HEK293 (cell line): Measurements from ENCODE around the gene MYCN.

Experiments
- CTCF ChIA-PET: fragments of 350-600 bp; formaldehyde crosslinking; extraction: SDS; loops from one replicate; lab custom pipeline; 2021; ENCODE audit warnings: antibody characterized with exemption; lab: Yijun Ruan, JAX
- POLR2A ChIA-PET: fragments of 300-600 bp; formaldehyde crosslinking; extraction: SDS; loops from one replicate; lab custom pipeline; 2020; ENCODE audit warnings: antibody characterized with exemption, inconsistent platforms; lab: Yijun Ruan, JAX
- H3K27ac ChIP-seq: fragments of 200-500 bp; sonication (Bioruptor generic); 2 replicates; pipeline ENCODE4 v1.5.1; 2014; ENCODE audit warnings: low read depth, low read length, control low read depth, inconsistent platforms; ENCODE audit errors: extremely low read depth
- H3K36me3 ChIP-seq, 2 experiments: fragments of 200-500 bp in 1 of 2; sonication (Bioruptor generic) in 1 of 2; 1 replicate in 1 of 2; 2 replicates in 1 of 2; pipeline ENCODE4 v1.5.1; 2014 to 2017; ENCODE audit warnings: inconsistent platforms in 2 of 2, low read length in 2 of 2; ENCODE audit not compliant: control insufficient read depth in 2 of 2, insufficient read depth in 1 of 2
- H3K4me1 ChIP-seq: fragments of 200-500 bp; sonication (Bioruptor generic); 2 replicates; pipeline ENCODE4 v1.5.1; 2014; ENCODE audit warnings: mild to moderate bottlenecking, low read length, inconsistent platforms; ENCODE audit not compliant: control insufficient read depth, insufficient read depth
- H3K4me3 ChIP-seq: 2 replicates; pipeline ENCODE4 v1.5.1; 2011; ENCODE audit warnings: low read depth, mild to moderate bottlenecking, control low read depth, low read length, moderate library complexity
- H3K9me3 ChIP-seq: fragments of 200-500 bp; sonication (Bioruptor generic); 2 replicates; pipeline ENCODE4 v1.5.1; 2014; ENCODE audit warnings: low read depth, low read length, inconsistent platforms; ENCODE audit not compliant: control insufficient read depth, insufficient read depth
- BCL11A ChIP-seq: fragments of 450-650 bp; formaldehyde crosslinking; IDR thresholded peaks from 2 replicates; pipeline ENCODE4 v1.5.1; 2016; ENCODE audit warnings: low read depth, missing biosample characterization, missing genetic modification characterization
- GFI1B ChIP-seq: fragments of 450-650 bp; formaldehyde crosslinking; IDR thresholded peaks from 2 replicates; pipeline ENCODE4 v1.5.1; 2016; ENCODE audit warnings: missing biosample characterization, missing genetic modification characterization
- KLF1 ChIP-seq: fragments of 450-650 bp; formaldehyde crosslinking; IDR thresholded peaks from 2 replicates; pipeline ENCODE4 v1.5.1; 2016; ENCODE audit warnings: missing biosample characterization, missing genetic modification characterization
- KLF8 ChIP-seq: fragments of 450-650 bp; formaldehyde crosslinking; IDR thresholded peaks from 2 replicates; pipeline ENCODE4 v1.5.1; 2016; ENCODE audit warnings: missing biosample characterization, missing genetic modification characterization
- PBX3 ChIP-seq: sonication (generic); formaldehyde crosslinking; IDR thresholded peaks from 2 replicates; pipeline ENCODE4 v1.8.1; 2022; ENCODE audit warnings: mild to moderate bottlenecking, moderate library complexity, missing genetic modification reagents
- SCRT2 ChIP-seq: fragments of 450-650 bp; formaldehyde crosslinking; IDR thresholded peaks from 2 replicates; pipeline ENCODE4 v1.5.1; 2016; ENCODE audit warnings: missing biosample characterization, missing genetic modification characterization
- TRIM28 ChIP-seq: IDR thresholded peaks from 2 replicates; pipeline ENCODE4 v1.6.1; 2011; ENCODE audit warnings: low read length, control low read depth, borderline replicate concordance
- ZBTB44 ChIP-seq: fragments of 450-650 bp; IDR thresholded peaks from 2 replicates; pipeline ENCODE4 v1.5.1; 2018; ENCODE audit warnings: missing biosample characterization, mild to moderate bottlenecking, missing genetic modification characterization
- ZBTB49 ChIP-seq: fragments of 450-650 bp; formaldehyde crosslinking; IDR thresholded peaks from 2 replicates; pipeline ENCODE4 v1.5.1; 2016; ENCODE audit warnings: missing biosample characterization, missing genetic modification characterization, low read depth
- ZBTB8A ChIP-seq: fragments of 450-650 bp; formaldehyde crosslinking; IDR thresholded peaks from 2 replicates; pipeline ENCODE4 v1.5.1; 2016; ENCODE audit warnings: missing biosample characterization, missing genetic modification characterization
- ZNF10 ChIP-seq: fragments of 450-650 bp; formaldehyde crosslinking; IDR thresholded peaks from 2 replicates; pipeline ENCODE4 v1.5.1; 2017; ENCODE audit warnings: missing biosample characterization, missing genetic modification characterization
- ZNF132 ChIP-seq: fragments of 450-650 bp; formaldehyde crosslinking; IDR thresholded peaks from 2 replicates; pipeline ENCODE4 v1.5.1; 2017; ENCODE audit warnings: missing biosample characterization, missing genetic modification characterization, borderline replicate concordance
- ZNF133 ChIP-seq: fragments of 450-650 bp; formaldehyde crosslinking; IDR thresholded peaks from 2 replicates; pipeline ENCODE4 v1.5.1; 2016; ENCODE audit warnings: missing biosample characterization, missing genetic modification characterization
- ZNF148 ChIP-seq: fragments of 450-650 bp; formaldehyde crosslinking; IDR thresholded peaks from 2 replicates; pipeline ENCODE4 v1.5.0; 2017; ENCODE audit warnings: missing biosample characterization, missing genetic modification characterization, borderline replicate concordance
- ZNF202 ChIP-seq: fragments of 450-650 bp; formaldehyde crosslinking; IDR thresholded peaks from 2 replicates; pipeline ENCODE4 v1.5.1; 2016; ENCODE audit warnings: missing biosample characterization, missing genetic modification characterization, borderline replicate concordance
- ZNF292 ChIP-seq: fragments of 450-650 bp; formaldehyde crosslinking; IDR thresholded peaks from 2 replicates; pipeline ENCODE4 v1.5.1; 2016; ENCODE audit warnings: low read depth, missing biosample characterization, missing genetic modification characterization, borderline replicate concordance
- ZNF335 ChIP-seq: fragments of 450-650 bp; formaldehyde crosslinking; conservative IDR thresholded peaks from 2 replicates; pipeline ENCODE4 v1.5.1; 2016; ENCODE audit warnings: missing biosample characterization, missing genetic modification characterization
- ZNF449 ChIP-seq: fragments of 450-650 bp; formaldehyde crosslinking; IDR thresholded peaks from 2 replicates; pipeline ENCODE4 v1.5.1; 2017; ENCODE audit warnings: missing biosample characterization, mild to moderate bottlenecking, missing genetic modification characterization, moderate library complexity
- ZNF624 ChIP-seq: fragments of 450-650 bp; formaldehyde crosslinking; IDR thresholded peaks from 2 replicates; pipeline ENCODE4 v1.5.1; 2017; ENCODE audit warnings: missing biosample characterization, missing genetic modification characterization
- ZNF785 ChIP-seq: fragments of 450-650 bp; formaldehyde crosslinking; IDR thresholded peaks from 2 replicates; pipeline ENCODE4 v1.5.1; 2016; ENCODE audit warnings: missing biosample characterization, missing genetic modification characterization

The MYCN gene

GRCh38 chr2:15954761-15955160 lies 14.4 kb downstream of the MYCN start:
- CTCF ChIA-PET = no interaction called here
- POLR2A ChIA-PET = no interaction called here

GRCh38 chr2:15955232-15955988 lies 15.1 kb downstream of the MYCN start:
- Histone ChIP-seq H3K36me3 (no peaks in the 10 kb centered on the region), H3K4me1 (no peaks in the 10 kb centered on the region), H3K9me3 (no peaks in the 10 kb centered on the region), H3K4me3 (no peak overlapping the region)
- CTCF ChIA-PET = no interaction called here
- TF ChIP-seq KLF8 (tag by site-specific recombination) = no peak
- TF ChIP-seq ZNF624 = no peak
- no peak for TF ChIP-seq ZBTB8A
- TF ChIP-seq, all 188 proteins: peak for 0
- H3K27ac ChIP-seq = no peak overlapping the region
- POLR2A ChIA-PET = no interaction called here

More at GRCh38 chr2:15954761-15955160, 14.4 kb downstream of the MYCN start:
- Histone ChIP-seq H3K4me1 (no peaks in the 10 kb centered on the region), H3K27ac (no peak overlapping the region), H3K4me3 (no peak overlapping the region), H3K36me3 (no peaks in the 10 kb centered on the region), H3K9me3 (no peaks in the 10 kb centered on the region)
- TF ChIP-seq ZNF335 (tag by site-specific recombination) (no peak), PBX3 (CRISPR knock-in tag) (no peak), BCL11A (tag by site-specific recombination) (no peak), GFI1B (tag by site-specific recombination) (no peak), ZNF132 (tag by site-specific recombination) (no peak), ZBTB44 (tag by site-specific recombination) (no peak), KLF1 (tag by site-specific recombination) (no peak), ZNF785 (tag by site-specific recombination) (no peak), ZBTB49 (tag by site-specific recombination) (no peak), ZNF10 (tag by site-specific recombination) (no peak), ZNF133 (tag by site-specific recombination) (no peak), TRIM28 (no peak), ZNF292 (tag by site-specific recombination) (no peak)

GRCh38 chr2:15956230-15956629 lies 15.9 kb downstream of the MYCN start:
- no peaks in the 10 kb centered on the region for H3K9me3 ChIP-seq
- POLR2A ChIA-PET = no interaction called here
- H3K4me3 ChIP-seq = no peak overlapping the region
- no peak overlapping the region for H3K27ac ChIP-seq
- CTCF ChIA-PET = no interaction called here
- no peaks in the 10 kb centered on the region for H3K36me3 ChIP-seq
- H3K4me1 ChIP-seq = no peaks in the 10 kb centered on the region
- TF ChIP-seq ZNF449 (tag by site-specific recombination) (no peak), ZNF202 (tag by site-specific recombination) (no peak), ZNF785 (tag by site-specific recombination) (no peak), SCRT2 (tag by site-specific recombination) (no peak), ZNF148 (tag by site-specific recombination) (no peak)
